HG03342 (cell line): ENCODE results near the gene DPPA4.

Experiments
- ATAC-seq: cut with Tn5 transposase; IDR thresholded peaks from one replicate; pipeline ENCODE4 v1.9.1; 2021; ENCODE audit warnings: mild to moderate bottlenecking, moderate library complexity; ENCODE audit not compliant: unreplicated experiment

DPPA4 gene

DNA sequence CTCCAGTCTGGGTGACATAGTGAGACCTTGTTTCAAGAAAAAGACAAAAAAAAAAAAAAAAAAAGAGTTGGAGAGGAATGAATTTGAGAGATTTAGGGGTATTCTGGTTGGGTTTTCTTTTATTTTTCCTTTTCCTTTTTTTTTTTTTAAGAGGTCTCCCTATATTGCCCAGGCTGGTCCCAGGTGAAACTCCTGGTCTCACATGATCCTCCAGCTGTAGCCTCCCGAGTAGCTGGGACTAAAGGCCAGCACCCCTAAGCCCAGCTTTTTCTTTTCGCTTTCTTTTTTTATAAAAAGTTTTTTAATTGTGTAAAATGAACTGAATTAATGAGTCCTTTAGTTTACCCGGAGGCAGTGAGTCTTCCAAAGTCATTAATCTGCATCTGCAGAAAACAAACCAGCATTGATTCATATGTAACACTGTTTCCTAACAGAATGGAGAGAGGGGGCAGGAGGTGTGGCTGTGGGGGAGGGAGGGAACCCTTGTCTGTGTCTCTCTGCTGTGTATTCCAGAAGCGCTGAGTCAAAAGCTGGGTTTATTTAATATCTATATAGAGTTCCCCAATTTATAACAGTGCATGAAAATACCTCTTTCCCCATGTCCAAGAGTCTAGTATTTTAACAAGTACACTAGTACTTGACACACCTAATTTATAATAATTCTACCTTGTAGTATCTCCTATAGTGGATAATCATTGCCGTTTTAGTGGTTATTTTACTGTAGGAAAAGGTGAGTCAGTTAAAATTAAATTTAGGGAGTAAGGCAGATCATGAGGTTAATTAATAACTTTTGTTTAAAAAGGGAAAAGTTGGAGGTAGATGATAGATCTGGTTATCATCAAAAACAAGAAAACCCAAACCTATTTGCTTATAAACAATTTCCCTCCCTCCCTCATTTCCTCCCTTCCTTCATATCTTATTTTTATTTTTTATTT is 2.6 kb upstream of the DPPA4 start:
- no peak for ATAC-seq

DNA sequence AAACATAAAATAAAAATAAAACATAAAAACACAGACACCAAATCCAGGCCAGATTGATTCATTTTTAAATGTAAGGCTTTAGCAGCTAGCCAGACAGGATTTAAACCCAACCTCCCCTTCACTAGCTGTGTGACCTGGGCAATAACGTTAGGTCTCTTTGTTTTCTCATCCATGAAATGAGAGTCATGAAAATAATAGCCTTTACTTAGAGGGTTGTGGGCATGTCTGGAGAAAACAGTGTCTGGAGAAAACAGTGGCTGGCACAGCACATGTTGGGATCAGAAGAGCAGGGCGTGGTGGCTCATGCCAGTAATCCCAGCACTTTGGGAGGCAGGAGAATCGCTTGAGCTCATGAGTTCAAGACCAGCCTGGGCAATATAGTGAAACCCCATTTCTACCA is 1.9 kb upstream of the DPPA4 start:
- ATAC-seq = no peak

DNA sequence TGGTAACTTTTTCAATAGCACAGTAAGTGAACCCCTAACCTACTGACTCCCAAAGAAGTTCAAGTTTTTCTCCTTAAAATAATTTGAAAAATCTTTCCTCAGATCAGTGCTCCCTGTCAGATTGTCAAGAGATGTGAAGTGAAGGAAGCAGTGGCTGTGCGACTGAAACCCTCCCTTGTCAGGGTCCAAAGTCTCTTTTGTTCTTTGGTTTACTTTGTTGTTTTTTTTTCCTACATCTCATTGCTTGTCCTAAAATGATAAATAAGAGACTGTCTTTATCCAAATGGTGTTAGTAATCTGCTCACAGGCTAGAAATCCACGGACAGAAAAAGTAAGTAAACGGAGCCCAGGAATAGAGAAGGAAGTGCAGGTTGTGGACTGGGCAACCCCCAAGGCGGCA is 976 bp upstream of the DPPA4 start:
- no peak for ATAC-seq

DNA sequence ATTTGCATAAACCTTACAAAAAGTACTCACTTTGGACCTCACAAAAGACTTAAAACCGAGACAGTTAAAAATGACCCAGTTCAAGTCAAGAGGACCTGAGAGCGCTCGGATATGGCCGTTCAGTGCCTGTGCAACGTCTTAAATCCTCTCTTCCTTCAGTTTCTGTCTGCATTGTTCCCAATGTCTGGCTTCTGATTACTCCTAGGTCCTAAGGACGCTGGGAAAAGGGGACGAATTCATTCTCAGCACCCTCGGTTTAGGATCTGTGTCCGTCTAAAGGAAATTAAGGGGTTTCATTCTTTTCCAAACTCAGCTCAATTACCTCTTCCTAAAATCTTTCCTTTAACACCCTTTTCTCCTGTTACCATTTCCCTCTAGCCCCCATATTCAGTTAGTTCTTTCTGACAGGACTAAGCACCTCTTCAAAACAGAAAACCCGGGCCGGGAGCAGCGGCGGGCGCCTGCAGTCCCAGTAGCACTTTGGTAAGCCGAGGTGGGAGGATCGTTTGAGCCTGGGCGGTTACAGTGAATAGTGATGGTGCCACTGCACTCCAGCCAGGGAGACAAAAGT is 970 bp downstream of the DPPA4 start:
- ATAC-seq = no peak

DNA sequence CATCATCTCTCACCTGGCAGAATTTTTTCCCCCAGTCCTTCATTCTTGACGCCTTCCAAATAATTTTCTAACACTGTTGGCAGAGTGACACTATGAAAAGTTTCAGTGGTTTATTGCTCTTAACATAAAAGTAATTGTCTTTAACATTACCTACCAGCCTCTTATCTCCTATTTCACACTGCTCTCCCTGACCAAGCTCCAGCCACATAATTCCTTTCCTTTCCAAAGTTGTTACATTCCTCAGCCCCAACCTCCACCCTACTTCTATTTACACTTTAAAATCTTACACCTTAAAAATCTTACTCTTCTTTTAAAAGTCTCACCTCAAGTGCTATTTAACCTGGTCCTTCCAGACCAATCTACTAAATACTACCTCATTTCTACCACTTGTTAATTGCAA is 2.8 kb downstream of the DPPA4 start:
- no peak for ATAC-seq

DNA sequence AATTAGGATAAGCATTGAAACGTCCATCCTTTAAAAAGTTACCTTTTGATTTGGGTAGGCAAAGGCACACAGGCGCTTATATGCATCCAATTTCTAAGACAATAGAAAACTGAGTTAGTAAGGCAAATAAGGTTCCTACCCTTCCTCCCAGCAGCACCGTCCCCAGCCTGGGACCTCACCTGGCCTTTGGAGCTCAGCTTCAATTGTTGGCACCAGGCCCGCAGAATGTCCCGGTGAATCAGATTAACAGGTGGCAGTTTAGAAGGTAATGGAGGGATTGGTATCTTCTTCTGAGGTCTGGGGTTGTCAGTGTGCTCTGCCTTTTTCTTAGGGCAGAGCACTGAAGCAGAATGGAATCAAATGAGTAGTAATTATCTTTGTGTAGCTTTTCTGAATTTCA is 5.7 kb downstream of the DPPA4 start:
- ATAC-seq = no peak

DNA sequence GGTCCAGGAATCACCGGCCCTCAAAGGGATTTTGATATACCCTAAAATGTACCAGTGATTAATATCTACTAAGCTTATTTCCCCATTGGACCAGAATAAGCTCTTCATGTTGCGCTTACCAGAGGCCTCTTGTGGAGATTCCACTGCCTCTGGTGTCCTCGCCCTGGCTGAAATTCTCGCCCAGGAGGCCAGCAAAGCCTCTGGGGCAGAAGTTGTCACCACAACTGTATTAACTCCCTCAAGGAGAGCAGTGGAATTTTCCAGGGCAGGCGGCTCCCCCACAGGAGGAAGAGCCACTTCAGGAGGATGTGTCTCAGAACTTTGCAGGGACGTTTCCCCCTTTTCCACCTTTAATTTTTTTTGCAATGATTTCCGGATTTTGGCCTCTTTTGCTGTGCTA is 6.9 kb downstream of the DPPA4 start:
- ATAC-seq = no peak

DNA sequence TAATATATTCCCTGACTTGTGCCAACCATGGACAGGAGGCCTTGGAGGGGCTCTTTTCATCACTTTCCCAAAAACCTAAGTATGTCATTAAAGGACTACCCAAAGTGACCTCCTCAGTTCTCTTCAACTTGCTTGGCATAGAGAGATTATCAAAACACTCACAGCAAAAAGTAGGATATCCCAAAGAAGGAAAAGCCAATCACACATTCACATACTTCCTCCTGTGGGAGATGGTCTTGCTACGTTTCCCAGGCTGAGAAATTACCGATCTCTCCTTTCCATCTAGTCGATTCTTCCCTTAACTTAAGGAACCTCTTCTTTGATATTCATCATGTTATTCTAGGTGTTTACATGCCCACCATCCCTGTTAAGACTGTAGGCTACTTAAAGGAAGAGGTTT is 9.1 kb downstream of the DPPA4 start:
- no peak for ATAC-seq

DNA sequence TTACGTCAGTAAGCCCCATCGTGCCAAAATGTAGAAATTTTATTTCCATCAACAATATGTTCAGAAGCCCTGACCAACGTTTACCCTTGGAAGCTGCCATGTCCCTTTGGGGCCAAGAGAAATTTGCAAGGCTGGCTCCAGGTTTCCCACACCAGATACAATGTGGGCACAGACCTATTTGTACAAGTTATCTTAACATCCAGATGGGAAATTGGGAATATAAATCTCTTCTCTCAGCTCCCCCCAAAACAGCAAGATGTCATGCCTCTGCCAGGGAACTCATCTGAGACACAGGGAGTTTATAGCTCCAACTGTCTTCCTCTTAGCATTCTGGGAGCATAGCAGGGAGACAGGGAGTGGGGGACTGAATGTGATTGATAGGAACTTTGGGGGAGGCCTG is 11.7 kb downstream of the DPPA4 start:
- ATAC-seq = no peak

DNA sequence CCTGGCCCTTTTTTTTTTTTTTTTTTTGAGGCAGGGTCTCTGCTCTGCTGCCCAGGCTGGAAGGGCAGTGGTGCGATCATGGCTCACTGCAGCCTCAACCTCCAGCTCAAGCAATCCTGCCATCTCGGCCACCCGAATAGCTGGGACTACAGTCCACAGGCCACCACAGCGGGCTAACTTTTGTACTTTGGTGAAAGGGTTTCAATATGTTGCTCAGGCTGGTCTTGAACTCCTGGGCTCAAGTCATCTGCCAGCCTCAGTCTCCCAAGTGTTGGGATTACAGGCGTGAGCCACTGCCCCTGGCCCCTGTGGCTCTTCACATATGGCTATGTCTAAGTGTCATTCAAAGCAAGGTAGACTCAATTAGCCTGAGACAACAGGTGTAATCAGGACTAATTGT is 12.2 kb downstream of the DPPA4 start:
- ATAC-seq = no peak

DNA sequence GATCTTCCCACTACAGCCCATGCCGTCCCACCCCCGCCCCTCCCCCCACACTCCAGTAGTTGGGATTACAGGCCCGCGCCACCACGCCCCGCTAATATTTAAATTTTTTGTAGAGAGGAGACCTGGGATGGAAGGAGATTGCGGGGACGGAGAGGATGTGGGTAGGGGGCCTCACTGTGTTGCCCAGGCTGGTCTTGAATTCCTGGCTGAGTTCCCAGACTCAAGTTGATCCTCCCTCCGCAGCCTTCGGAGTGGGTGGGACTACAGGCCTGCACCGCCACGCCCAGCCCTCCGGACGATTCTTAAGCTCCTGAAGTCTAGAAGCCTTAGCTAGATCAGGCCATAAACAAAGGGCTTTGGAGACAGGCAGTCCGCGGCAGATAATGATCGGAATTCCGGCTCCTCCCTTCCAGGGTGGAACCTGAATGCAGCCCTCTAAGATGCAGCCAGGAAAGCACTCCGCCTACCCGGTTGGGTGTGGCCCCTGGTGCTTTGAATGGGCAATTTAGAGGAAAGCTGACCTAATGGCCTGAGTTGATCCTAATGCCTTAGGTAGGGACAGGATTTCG is 21.1 kb downstream of the DPPA4 start, which contains the start of gene DPPA2:
TSS of gene DPPA2 (minus strand) at position 356 of the 569 bp plus-strand sequence. CDS start 1,975 bp downstream, outside the sequence.
- no peak for ATAC-seq

DNA sequence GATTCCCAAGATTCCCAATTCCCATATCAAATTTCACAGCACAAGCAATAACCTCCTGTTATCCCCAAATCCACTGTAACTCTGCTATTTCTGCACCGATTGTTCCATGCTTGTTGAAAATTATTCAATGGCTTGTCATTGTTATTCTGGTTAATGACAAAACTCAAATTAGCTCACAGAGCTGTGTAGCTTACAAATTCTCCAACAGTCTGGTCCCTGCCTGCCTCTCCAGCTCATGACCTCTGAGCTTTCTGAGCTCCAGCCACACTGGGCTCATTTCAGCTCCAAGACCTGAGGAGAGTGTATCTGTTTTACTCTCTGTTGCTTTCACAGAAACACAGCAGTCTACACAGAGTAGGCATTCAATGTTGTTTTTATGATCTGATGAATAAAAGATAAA is 24.3 kb downstream of the DPPA4 start:
- no peak for ATAC-seq

DNA sequence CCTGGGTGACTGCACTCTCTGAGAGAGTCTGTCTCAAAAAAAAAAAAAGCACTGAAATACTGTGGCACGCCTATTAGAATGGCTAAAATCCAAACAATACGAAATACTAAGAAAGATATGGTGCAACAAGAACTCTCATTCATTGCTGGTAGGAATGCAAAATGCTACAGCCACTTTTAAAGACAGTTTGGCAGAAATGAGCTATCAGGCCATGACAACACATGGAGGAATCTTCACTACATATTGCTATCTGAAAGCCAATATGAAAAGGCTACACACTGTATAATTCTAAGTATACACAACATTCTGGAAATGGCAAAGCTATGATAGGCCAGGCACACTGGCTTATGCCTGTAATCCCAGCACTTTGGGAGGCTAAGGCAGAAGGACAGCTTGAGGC is 39.9 kb downstream of the DPPA4 start:
- no peak for ATAC-seq

DNA sequence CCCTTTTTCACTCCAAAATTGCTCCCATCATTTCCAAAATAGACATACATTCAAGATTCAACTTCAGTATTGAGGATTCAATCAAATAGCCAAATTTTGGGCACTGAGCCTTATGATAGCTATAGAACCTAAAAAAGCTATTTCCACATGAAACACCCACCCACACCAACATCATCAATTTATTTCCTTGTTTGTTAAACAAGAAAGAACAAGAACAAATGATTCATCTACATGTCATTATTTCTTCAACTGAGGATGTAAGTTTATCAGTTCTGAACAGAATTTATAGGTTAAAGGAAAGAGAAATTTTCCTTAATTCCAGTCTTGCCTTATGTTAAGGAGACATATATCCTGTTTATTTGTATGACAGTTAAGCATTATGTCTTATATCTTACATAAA is 53.3 kb downstream of the DPPA4 start:
- ATAC-seq = no peak

DNA sequence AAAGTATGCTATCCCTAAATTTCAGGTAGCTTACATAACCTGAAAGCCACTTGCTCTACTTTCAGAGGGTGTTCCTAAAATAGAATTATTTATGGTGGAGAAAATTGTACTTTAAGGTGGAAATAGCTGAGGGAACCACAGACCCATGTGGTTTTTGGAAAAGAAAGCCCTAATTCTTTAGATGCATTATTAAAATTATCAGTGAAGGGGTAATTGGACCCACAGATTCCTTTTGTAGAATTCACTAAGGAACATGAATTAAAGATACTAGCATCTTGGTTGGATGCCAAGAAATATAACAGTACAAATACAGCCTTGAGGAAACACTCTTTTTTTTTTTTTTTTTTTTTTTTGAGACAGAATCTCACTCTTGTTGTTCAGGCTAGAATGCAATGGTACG is 58.8 kb downstream of the DPPA4 start:
- no peak for ATAC-seq

DNA sequence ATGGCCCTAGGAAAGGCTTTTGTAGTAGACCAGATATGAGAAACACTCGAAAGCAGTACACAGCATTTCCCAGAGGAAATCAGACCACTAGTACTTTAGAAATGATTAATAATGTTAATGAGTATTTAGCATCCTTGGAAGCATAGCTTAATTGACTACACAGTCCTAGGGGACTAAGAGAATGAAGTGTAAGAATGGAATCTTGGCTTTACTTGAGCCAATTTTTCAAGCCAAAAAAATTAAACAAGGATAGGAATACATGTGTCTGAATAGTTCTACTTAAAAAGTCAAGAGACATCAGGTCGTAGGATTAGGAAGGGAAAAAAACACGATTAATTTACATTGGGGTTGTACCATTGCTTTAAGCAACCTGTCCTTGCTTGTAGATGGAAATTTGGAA is 59.2 kb downstream of the DPPA4 start:
- no peak for ATAC-seq
